ENCODE measurements around the gene CLDN12. TPM values are rescaled to one million over a fixed set of nuclear protein-coding genes. Genes with fewer than 3 reads are reported as not detected.

The CLDN12 gene
- total and polyA plus RNA-seq, 12 donors, result 13.8 to 150 (median 41.5) TPM

- Histone ChIP-seq H3K4me3 (no peak overlapping the region), H3K36me3 (replicated peaks in 1 of 2) (peaks cover 0 to 29% of the 10 kb centered on the region in 2 donors), H3K9me3 (replicated peaks in 1 of 3) (no peaks in the 10 kb centered on the region), H3K4me1 (replicated peaks in 1 of 2) (peaks cover 5 to 19% of the 10 kb centered on the region in 2 donors), H3K27ac (no peak overlapping the region), H3K27me3 (no peaks in the 10 kb centered on the region)
- DNase-seq, result no peak
- TF ChIP-seq POLR2A (IDR thresholded peaks at IDR 0.05), result no peak
- TF ChIP-seq CTCF (IDR thresholded peaks at IDR 0.05), result no peak
- 83 to 95% (median 87%) methylated on average over 1 of the region's 1 CpG for WGBS, 4 donors
- intact Hi-C loops (cut with DNase I), result no loop called here
Measured at GRCh38 chr7:90407484-90407821, 4.2 kb downstream of the CLDN12 start.

GRCh38 chr7:90408142-90408541, 4.9 kb downstream of the CLDN12 start:
- no peaks in the 10 kb centered on the region for H3K9me3 ChIP-seq (replicated peaks in 1 of 3)
- peaks cover 0 to 33% of the 10 kb centered on the region in 2 donors for H3K36me3 ChIP-seq (replicated peaks in 1 of 2)
- intact Hi-C loops (cut with DNase I), result no loop called here
- H3K4me3 ChIP-seq, result no peak overlapping the region
- H3K27ac ChIP-seq, result no peak overlapping the region
- WGBS, 4 donors, result 90 to 96% (median 95%) methylated on average over 1 of the region's 1 CpG
- peaks cover 5 to 19% of the 10 kb centered on the region in 2 donors for H3K4me1 ChIP-seq (replicated peaks in 1 of 2)
- TF ChIP-seq CTCF (IDR thresholded peaks at IDR 0.05), result no peak
- no peak for TF ChIP-seq POLR2A (IDR thresholded peaks at IDR 0.05)
- no peak for DNase-seq
- H3K27me3 ChIP-seq, result no peaks in the 10 kb centered on the region

- H3K27me3 ChIP-seq, result no peaks in the 10 kb centered on the region
Measured at GRCh38 chr7:90409667-90410066, 6.4 kb downstream of the CLDN12 start.

GRCh38 chr7:90411510-90411909, 8.2 kb downstream of the CLDN12 start:
- Histone ChIP-seq H3K9me3 (replicated peaks in 1 of 3) (no peaks in the 10 kb centered on the region), H3K36me3 (replicated peaks in 1 of 2) (peaks cover 0 to 35% of the 10 kb centered on the region in 2 donors), H3K27me3 (no peaks in the 10 kb centered on the region), H3K4me3 (no peak overlapping the region), H3K4me1 (replicated peaks in 1 of 2) (peaks cover 0 to 16% of the 10 kb centered on the region in 2 donors), H3K27ac (peak overlapping the region in 1 of 5 donors; percentile 3)
- DNase-seq, result no peak
- intact Hi-C loops (cut with DNase I), result no loop called here
- TF ChIP-seq CTCF (IDR thresholded peaks at IDR 0.05), result no peak
- no peak for TF ChIP-seq POLR2A (IDR thresholded peaks at IDR 0.05)
- WGBS, 4 donors, result 82 to 93% (median 89%) methylated on average over 2 of the region's 2 CpGs

More at GRCh38 chr7:90409667-90410066, 6.4 kb downstream of the CLDN12 start:
- WGBS, 4 donors, result 64 to 76% (median 67%) methylated on average over 3 of the region's 3 CpGs
- no peak overlapping the region for H3K4me3 ChIP-seq
- no peak overlapping the region for H3K27ac ChIP-seq
- H3K36me3 ChIP-seq (replicated peaks in 1 of 2), result peaks cover 0 to 42% of the 10 kb centered on the region in 2 donors
- intact Hi-C loops (cut with DNase I), result no loop called here
- H3K9me3 ChIP-seq (replicated peaks in 1 of 3), result no peaks in the 10 kb centered on the region
- DNase-seq, result no peak
- TF ChIP-seq CTCF (IDR thresholded peaks at IDR 0.05), result no peak
- TF ChIP-seq POLR2A (IDR thresholded peaks at IDR 0.05), result no peak
- peaks cover 0 to 20% of the 10 kb centered on the region in 2 donors for H3K4me1 ChIP-seq (replicated peaks in 1 of 2)
